Caco-2 (cell line): ENCODE measurements around the gene MAML2. TPM values are rescaled to one million over a fixed set of nuclear protein-coding genes. Genes with fewer than 3 reads are reported as not detected.
A peak's percentile ranks its signal among the peaks of the same experiment; 100 is the strongest.

Source experiments
- BruUV-seq: library from RNA; stranded (reverse); fragments of 400-500 nt; replicated peaks from 2 replicates; lab custom pipeline; 2021; lab: Mats Ljungman, UMichigan
- CTCF ChIA-PET: fragments of 300-600 bp; sonication (Branson Sonifier 250); formaldehyde crosslinking; loops from one replicate; lab custom pipeline; 2022; ENCODE audit warnings: antibody characterized with exemption; lab: Charles Lee
- POLR2A ChIA-PET: fragments of 300-600 bp; sonication (Branson Sonifier 250); formaldehyde crosslinking; loops from one replicate; lab custom pipeline; 2022; ENCODE audit warnings: antibody characterized with exemption; lab: Charles Lee
- DNase-seq, 2 experiments: peaks; one replicate each; pipeline versions ENCODE4 v3.0.0 to v3.0.0-alpha.2; 2020 to 2022
- H3K27me3 ChIP-seq: replicated peaks from 2 replicates; pipeline ENCODE4 v1.6.0; 2011; ENCODE audit warnings: low read length; ENCODE audit not compliant: control insufficient read depth, insufficient read depth
- H3K36me3 ChIP-seq: 2 replicates; pipeline ENCODE4 v1.5.1; 2011; ENCODE audit warnings: low read length; ENCODE audit not compliant: control insufficient read depth, insufficient read depth
- H3K4me1 ChIP-seq: fragments of 250-450 bp; sonication (Bioruptor Pico); 2 replicates; pipeline ENCODE4 v1.5.1; 2020; ENCODE audit warnings: mild to moderate bottlenecking
- H3K4me3 ChIP-seq: 2 replicates; pipeline ENCODE4 v1.5.1; 2011; ENCODE audit warnings: low read depth, mild to moderate bottlenecking, control low read depth, low read length
- H3K9me3 ChIP-seq: fragments of 250-450 bp; sonication (Bioruptor Pico); 2 replicates; pipeline ENCODE4 v1.5.1; 2020; ENCODE audit warnings: mild to moderate bottlenecking, moderate library complexity
- H3K27ac Mint-ChIP-seq: one replicate; pipeline ENCODE4 v1.8.0; 2022; ENCODE audit warnings: mixed read lengths; ENCODE audit not compliant: unreplicated experiment
- H3K27me3 Mint-ChIP-seq: one replicate; pipeline ENCODE4 v1.8.0; 2022; ENCODE audit warnings: mixed read lengths; ENCODE audit not compliant: insufficient read depth, unreplicated experiment
- H3K36me3 Mint-ChIP-seq: one replicate; pipeline ENCODE4 v1.8.0; 2022; ENCODE audit warnings: mild to moderate bottlenecking, mixed read lengths; ENCODE audit not compliant: insufficient read depth, unreplicated experiment
- H3K4me1 Mint-ChIP-seq: one replicate; pipeline ENCODE4 v1.8.0; 2022; ENCODE audit warnings: low read depth, mixed read lengths; ENCODE audit not compliant: unreplicated experiment
- H3K4me3 Mint-ChIP-seq: one replicate; pipeline ENCODE4 v1.8.0; 2022; ENCODE audit warnings: mild to moderate bottlenecking, moderate library complexity, mixed read lengths; ENCODE audit not compliant: unreplicated experiment
- H3K9me3 Mint-ChIP-seq: one replicate; pipeline ENCODE4 v1.8.0; 2022; ENCODE audit warnings: mixed read lengths; ENCODE audit not compliant: unreplicated experiment
- CTCF ChIP-seq, 2 experiments: fragments of 200-600 bp in 1 of 2; IDR thresholded peaks; 1 replicate in 1 of 2; 2 replicates in 1 of 2; pipeline versions ENCODE4 v1.5.1 to v1.8.0; 2011 to 2022; ENCODE audit warnings: antibody characterized with exemption in 1 of 2, control low read depth in 1 of 2, inconsistent platforms in 1 of 2, low read depth in 1 of 2, low read length in 1 of 2, mild to moderate bottlenecking in 1 of 2, moderate library complexity in 1 of 2; ENCODE audit not compliant: insufficient read depth in 1 of 2, severe bottlenecking in 1 of 2, unreplicated experiment in 1 of 2
- intact Hi-C: fragments of 100-400 bp; cut with micrococcal nuclease; formaldehyde crosslinking; loops from one replicate; pipeline ENCODE4 v1.10.0; 2022; ENCODE audit not compliant: unreplicated experiment
- total RNA-seq: library from RNA; stranded (reverse); gene quantifications from 2 replicates; pipeline ENCODE4 v1.2.3, GENCODE V29; 2022

The MAML2 gene
- total RNA-seq, 1 experiment from 2014 or later: 11.5 TPM

GRCh38 chr11:96278039-96278897, 64.7 kb downstream of the MAML2 start:
- H3K27ac Mint-ChIP-seq: no peak overlapping the region
- H3K9me3 Mint-ChIP-seq: no peaks in the 10 kb centered on the region
- Histone ChIP-seq H3K36me3 (0 out of 2 replicates have a peak, but pooled peaks cover 2% of the 10 kb centered on the region), H3K4me1 (peaks cover 45% of the 10 kb centered on the region), H3K9me3 (no peaks in the 10 kb centered on the region), H3K27me3 (no peaks in the 10 kb centered on the region), H3K4me3 (no peak overlapping the region)
- no peaks in the 10 kb centered on the region for H3K27me3 Mint-ChIP-seq
- ChIA-PET POLR2A (no interaction called here), CTCF (interaction anchor here (0.6 kb wide), 1 partner anchor 57 kb away, joined by 3 read pairs; no protein-coding TSS in a partner anchor)
- BruUV-seq: no TSS peak
- no peaks in the 10 kb centered on the region for H3K36me3 Mint-ChIP-seq
- DNase-seq: peak; percentile 43 to 56
- H3K4me1 Mint-ChIP-seq: peaks cover 37% of the 10 kb centered on the region
- no peak overlapping the region for H3K4me3 Mint-ChIP-seq
- intact Hi-C loops: no loop called here
- TF ChIP-seq CTCF (IDR thresholded peaks at IDR 0.05; ENCODE audit: insufficient read depth in 1 of 2, low read depth in 1 of 2, low read length in 1 of 2, severe bottlenecking in 1 of 2, unreplicated experiment in 1 of 2): no peak

- BruUV-seq: no TSS peak
- H3K4me3 Mint-ChIP-seq: no peak overlapping the region
- TF ChIP-seq CTCF (IDR thresholded peaks at IDR 0.05; ENCODE audit: insufficient read depth in 1 of 2, low read depth in 1 of 2, low read length in 1 of 2, severe bottlenecking in 1 of 2, unreplicated experiment in 1 of 2): no peak
- H3K27me3 Mint-ChIP-seq: no peaks in the 10 kb centered on the region
- H3K9me3 Mint-ChIP-seq: no peaks in the 10 kb centered on the region
- DNase-seq: no peak
- H3K27me3 ChIP-seq: no peaks in the 10 kb centered on the region
- no peaks in the 10 kb centered on the region for H3K9me3 ChIP-seq
- 0 out of 2 replicates have a peak, but pooled peaks cover 2% of the 10 kb centered on the region for H3K36me3 ChIP-seq
- H3K4me1 ChIP-seq: peaks cover 47% of the 10 kb centered on the region
- H3K36me3 Mint-ChIP-seq: peaks cover 4% of the 10 kb centered on the region
- POLR2A ChIA-PET: no interaction called here
- CTCF ChIA-PET: interaction anchor here (0.6 kb wide), 1 partner anchor 56 kb away, joined by 3 read pairs; no protein-coding TSS in a partner anchor
- intact Hi-C loops: no loop called here
- H3K4me1 Mint-ChIP-seq: peaks cover 36% of the 10 kb centered on the region
- H3K4me3 ChIP-seq: no peak overlapping the region
- H3K27ac Mint-ChIP-seq: no peak overlapping the region
Observed at GRCh38 chr11:96277696-96278038, 65.3 kb downstream of the MAML2 start.

- ChIA-PET POLR2A (no interaction called here), CTCF (interaction anchor here (1.2 to 2.3 kb wide), 2 partner anchors 66 to 428 kb away, joined by 4 to 11 read pairs; partner anchors contain the start of gene MAML2)
- Histone ChIP-seq H3K4me3 (no peak overlapping the region), H3K36me3 (0 out of 2 replicates have a peak, but pooled peaks cover 2% of the 10 kb centered on the region), H3K9me3 (0 out of 2 replicates have a peak, but pooled peaks cover under 1% of the 10 kb centered on the region), H3K4me1 (peaks cover 51% of the 10 kb centered on the region), H3K27me3 (no peaks in the 10 kb centered on the region)
- peaks cover 6% of the 10 kb centered on the region for H3K9me3 Mint-ChIP-seq
- H3K27ac Mint-ChIP-seq: peak overlapping the region; percentile 14
- no peak for DNase-seq
- H3K4me3 Mint-ChIP-seq: no peak overlapping the region
- intact Hi-C loops: no loop called here
- no peaks in the 10 kb centered on the region for H3K27me3 Mint-ChIP-seq
- H3K36me3 Mint-ChIP-seq: peaks cover 11% of the 10 kb centered on the region
- no peak for TF ChIP-seq CTCF (IDR thresholded peaks at IDR 0.05; ENCODE audit: insufficient read depth in 1 of 2, low read depth in 1 of 2, low read length in 1 of 2, severe bottlenecking in 1 of 2, unreplicated experiment in 1 of 2)
- no TSS peak for BruUV-seq
- H3K4me1 Mint-ChIP-seq: peaks cover 42% of the 10 kb centered on the region
Observed at GRCh38 chr11:96276836-96277235, 66.2 kb downstream of the MAML2 start.
